Ishikawa (cell line): Measurements from ENCODE around the gene PIEZO2.

Source experiments
- CEBPB ChIP-seq: IDR thresholded peaks from 2 replicates; pipeline ENCODE4 v1.6.1; 2012
- CREB1 ChIP-seq: IDR thresholded peaks from 2 replicates; pipeline ENCODE4 v1.6.1; 2012; ENCODE audit warnings: low read depth
- EGR1 ChIP-seq: IDR thresholded peaks from 2 replicates; pipeline ENCODE4 v1.6.1; 2012
- EP300 ChIP-seq: IDR thresholded peaks from 2 replicates; pipeline ENCODE4 v1.6.1; 2012; ENCODE audit warnings: borderline replicate concordance
- FOXM1 ChIP-seq: IDR thresholded peaks from 2 replicates; pipeline ENCODE4 v1.6.1; 2012; ENCODE audit warnings: low read depth, borderline replicate concordance
- NFIC ChIP-seq: IDR thresholded peaks from 2 replicates; pipeline ENCODE4 v1.6.1; 2012
- RAD21 ChIP-seq: IDR thresholded peaks from 2 replicates; pipeline ENCODE4 v1.6.1; 2012; ENCODE audit warnings: low read depth
- TAF1 ChIP-seq: IDR thresholded peaks from 2 replicates; pipeline ENCODE4 v1.6.1; 2012; ENCODE audit warnings: low read depth, mild to moderate bottlenecking
- TCF12 ChIP-seq: IDR thresholded peaks from 2 replicates; pipeline ENCODE4 v1.6.1; 2012; ENCODE audit warnings: low read depth
- TEAD4 ChIP-seq: IDR thresholded peaks from 2 replicates; pipeline ENCODE4 v1.6.1; 2012
- YY1 ChIP-seq: IDR thresholded peaks from 2 replicates; pipeline ENCODE4 v1.6.1; 2012; ENCODE audit warnings: low read depth
- ZBTB7A ChIP-seq: IDR thresholded peaks from 2 replicates; pipeline ENCODE4 v1.6.1; 2012; ENCODE audit warnings: low read depth
- TF ChIP-seq, protein P1 (sequence below): IDR thresholded peaks from 2 replicates; pipeline ENCODE4 v1.6.1; 2012
- TF ChIP-seq, protein P2 (sequence below): IDR thresholded peaks from 2 replicates; pipeline ENCODE4 v1.6.1; 2012
- TF ChIP-seq, protein P3 (sequence below): IDR thresholded peaks from 2 replicates; pipeline ENCODE4 v1.6.1; 2012; ENCODE audit warnings: low read depth, mild to moderate bottlenecking

Gene PIEZO2

DNA sequence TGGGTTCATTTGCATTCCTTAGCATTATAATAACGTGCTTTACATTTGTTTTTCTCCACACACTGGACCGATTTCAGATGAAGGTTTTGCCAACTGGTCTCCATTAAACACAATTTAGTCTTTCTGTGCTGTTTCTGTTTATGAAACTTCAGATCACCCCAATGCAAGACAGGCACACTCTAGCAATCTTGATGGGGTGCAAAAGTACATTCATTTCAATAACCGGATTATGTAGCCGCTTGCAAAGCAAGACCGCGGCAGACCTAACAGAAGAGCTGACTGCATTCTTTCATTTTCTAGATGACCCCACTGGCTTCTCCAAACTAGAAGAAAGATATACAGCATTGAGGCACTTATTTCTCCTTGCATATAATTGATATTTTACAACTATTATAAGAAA lies 301.5 kb downstream of the PIEZO2 start:
- TF ChIP-seq, protein P1, sequence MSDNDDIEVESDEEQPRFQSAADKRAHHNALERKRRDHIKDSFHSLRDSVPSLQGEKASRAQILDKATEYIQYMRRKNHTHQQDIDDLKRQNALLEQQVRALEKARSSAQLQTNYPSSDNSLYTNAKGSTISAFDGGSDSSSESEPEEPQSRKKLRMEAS = no peak
- TF ChIP-seq, protein P2, sequence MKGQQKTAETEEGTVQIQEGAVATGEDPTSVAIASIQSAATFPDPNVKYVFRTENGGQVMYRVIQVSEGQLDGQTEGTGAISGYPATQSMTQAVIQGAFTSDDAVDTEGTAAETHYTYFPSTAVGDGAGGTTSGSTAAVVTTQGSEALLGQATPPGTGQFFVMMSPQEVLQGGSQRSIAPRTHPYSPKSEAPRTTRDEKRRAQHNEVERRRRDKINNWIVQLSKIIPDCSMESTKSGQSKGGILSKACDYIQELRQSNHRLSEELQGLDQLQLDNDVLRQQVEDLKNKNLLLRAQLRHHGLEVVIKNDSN = no peak
- no peak for TF ChIP-seq RAD21
- TF ChIP-seq FOXM1 = no peak
- TF ChIP-seq NFIC = no peak
- no peak for TF ChIP-seq EP300
- no peak for TF ChIP-seq YY1
- TF ChIP-seq TCF12 = no peak
- TF ChIP-seq EGR1 = no peak
- TF ChIP-seq CEBPB = no peak
- TF ChIP-seq ZBTB7A = no peak
- TF ChIP-seq TEAD4 = no peak
- TF ChIP-seq CREB1 = no peak
- TF ChIP-seq TAF1 = no peak
- TF ChIP-seq, protein P3, sequence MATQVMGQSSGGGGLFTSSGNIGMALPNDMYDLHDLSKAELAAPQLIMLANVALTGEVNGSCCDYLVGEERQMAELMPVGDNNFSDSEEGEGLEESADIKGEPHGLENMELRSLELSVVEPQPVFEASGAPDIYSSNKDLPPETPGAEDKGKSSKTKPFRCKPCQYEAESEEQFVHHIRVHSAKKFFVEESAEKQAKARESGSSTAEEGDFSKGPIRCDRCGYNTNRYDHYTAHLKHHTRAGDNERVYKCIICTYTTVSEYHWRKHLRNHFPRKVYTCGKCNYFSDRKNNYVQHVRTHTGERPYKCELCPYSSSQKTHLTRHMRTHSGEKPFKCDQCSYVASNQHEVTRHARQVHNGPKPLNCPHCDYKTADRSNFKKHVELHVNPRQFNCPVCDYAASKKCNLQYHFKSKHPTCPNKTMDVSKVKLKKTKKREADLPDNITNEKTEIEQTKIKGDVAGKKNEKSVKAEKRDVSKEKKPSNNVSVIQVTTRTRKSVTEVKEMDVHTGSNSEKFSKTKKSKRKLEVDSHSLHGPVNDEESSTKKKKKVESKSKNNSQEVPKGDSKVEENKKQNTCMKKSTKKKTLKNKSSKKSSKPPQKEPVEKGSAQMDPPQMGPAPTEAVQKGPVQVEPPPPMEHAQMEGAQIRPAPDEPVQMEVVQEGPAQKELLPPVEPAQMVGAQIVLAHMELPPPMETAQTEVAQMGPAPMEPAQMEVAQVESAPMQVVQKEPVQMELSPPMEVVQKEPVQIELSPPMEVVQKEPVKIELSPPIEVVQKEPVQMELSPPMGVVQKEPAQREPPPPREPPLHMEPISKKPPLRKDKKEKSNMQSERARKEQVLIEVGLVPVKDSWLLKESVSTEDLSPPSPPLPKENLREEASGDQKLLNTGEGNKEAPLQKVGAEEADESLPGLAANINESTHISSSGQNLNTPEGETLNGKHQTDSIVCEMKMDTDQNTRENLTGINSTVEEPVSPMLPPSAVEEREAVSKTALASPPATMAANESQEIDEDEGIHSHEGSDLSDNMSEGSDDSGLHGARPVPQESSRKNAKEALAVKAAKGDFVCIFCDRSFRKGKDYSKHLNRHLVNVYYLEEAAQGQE = no peak

DNA sequence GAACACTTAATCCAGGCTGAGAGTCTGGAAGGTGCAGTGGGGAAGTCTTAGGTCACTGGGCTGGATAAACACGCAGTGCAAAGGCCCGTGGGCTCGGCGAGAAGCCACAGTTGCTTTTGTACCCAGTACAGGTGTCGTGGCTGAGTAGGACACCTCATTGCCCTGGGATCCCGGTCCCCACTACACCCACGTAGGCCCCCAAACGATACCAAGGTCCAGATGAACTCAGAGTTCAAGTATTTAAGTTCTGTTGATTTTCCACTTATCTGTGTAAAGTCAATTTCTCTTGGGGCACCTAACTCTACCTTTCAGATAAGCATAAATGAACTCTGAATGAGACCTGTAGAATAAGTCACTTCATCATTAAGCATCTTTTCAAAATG lies 302.0 kb downstream of the PIEZO2 start:
- TF ChIP-seq CEBPB = no peak

DNA sequence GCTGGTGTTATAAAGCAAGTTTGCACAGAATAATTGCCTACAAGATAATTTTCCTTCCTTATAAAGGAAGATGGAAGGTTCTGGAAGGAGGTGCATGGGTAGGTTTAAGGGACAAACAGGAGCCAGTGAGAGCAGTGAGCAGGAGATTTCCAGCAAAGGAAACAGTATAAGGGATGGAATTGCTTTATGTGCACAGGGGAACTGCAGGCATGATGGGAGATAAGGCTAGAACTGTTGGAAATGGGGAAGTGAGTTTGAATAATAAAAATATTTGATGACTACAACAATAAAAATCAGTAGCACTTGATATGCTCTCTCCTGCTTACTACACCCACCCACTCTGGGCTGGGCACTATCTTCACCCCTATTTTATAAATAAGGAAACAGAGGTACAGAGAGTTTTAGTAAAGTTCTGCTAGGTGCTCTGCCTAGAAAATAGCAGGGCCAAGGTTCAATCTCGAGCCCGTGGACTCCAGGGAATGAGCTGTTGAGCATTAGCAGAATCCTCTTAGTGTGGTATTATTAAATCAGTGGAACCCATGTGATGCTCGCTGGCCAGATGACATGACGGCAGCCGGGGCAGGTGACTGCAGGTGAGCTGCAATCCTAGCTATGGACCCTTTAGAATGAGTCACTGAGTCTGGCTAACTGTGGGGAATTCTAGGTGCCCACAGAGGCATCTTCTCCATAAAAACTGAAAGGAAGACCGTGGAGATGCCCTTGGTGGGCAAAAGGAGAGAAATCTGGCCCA lies 302.5 kb downstream of the PIEZO2 start:
- TF ChIP-seq CREB1 = no peak
- TF ChIP-seq, protein P3 = no peak
- TF ChIP-seq TAF1 = no peak
- no peak for TF ChIP-seq RAD21
- TF ChIP-seq NFIC = no peak
- TF ChIP-seq ZBTB7A = no peak
- no peak for TF ChIP-seq YY1
- TF ChIP-seq, protein P2 = no peak
- no peak for TF ChIP-seq EP300
- no peak for TF ChIP-seq CEBPB
- no peak for TF ChIP-seq EGR1

DNA sequence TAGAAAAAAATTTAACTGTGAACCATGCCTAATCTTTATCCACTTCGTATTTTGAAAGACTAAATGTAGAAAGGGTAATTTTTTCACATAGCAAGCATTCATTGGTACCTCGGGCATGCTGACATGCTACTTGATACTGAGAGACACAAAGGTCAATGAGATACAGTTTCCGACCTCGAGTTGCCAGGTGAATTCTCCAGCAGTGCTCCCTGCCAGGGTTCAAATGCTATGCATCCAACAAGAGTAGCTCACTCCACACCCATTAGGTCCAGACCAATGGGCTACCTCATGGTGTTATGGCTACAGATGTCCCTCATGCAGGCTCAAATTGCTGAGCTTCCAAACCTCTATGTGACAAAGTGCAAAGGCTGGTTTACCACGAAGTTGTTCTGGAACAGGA lies 305.8 kb downstream of the PIEZO2 start:
- TF ChIP-seq EP300 = no peak
- no peak for TF ChIP-seq CEBPB
- TF ChIP-seq TEAD4 = no peak
- TF ChIP-seq NFIC = no peak

DNA sequence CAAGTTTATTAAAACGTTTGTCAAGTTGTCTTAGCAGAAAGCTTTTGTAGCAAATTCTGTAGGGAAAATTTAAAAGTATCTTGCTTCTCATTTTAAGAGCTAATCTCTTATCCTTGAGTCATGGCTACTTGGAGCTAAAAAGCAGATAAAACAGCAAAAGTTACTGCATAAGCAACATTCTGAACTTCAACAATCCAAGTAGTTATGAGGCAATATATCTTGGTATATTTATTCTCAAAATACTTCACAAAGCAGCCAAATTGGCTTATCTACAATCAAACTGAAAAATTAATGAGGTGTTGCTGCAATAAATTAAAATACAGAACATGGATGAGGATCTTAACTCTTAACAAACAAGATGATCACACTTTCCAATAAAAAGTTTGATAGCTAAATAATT lies 306.5 kb downstream of the PIEZO2 start:
- TF ChIP-seq TEAD4 (no peak), NFIC (no peak), EP300 (no peak), TCF12 (no peak), TAF1 (no peak), ZBTB7A (no peak), CREB1 (no peak), CEBPB (no peak), RAD21 (no peak), EGR1 (no peak), YY1 (no peak), FOXM1 (no peak)
- TF ChIP-seq, protein P3 = no peak
- TF ChIP-seq, protein P1 = no peak
- TF ChIP-seq, protein P2 = no peak
